Breast epithelium (tissue), 4 donors: ENCODE data around the gene RTTN. TPM values are rescaled to one million over a fixed set of nuclear protein-coding genes. Genes with fewer than 3 reads are reported as not detected.

Experiments
- DNase-seq, 2 donors: peaks; one replicate each; pipeline ENCODE4 v3.0.0-alpha.2; 2019; ENCODE audit warnings: low spot score in 2 of 2
- H3K27ac ChIP-seq, 2 donors: fragments of 200-600 bp; sonication (generic) in 1 of 2; one replicate each; pipeline ENCODE4 v1.5.1; 2016 to 2019; ENCODE audit warnings: mild to moderate bottlenecking in 1 of 2
- H3K27me3 ChIP-seq, 2 donors: fragments of 200-600 bp; sonication (generic) in 1 of 2; one replicate each; pipeline versions ENCODE4 v1.5.1 to v1.6.0; 2017 to 2019; ENCODE audit warnings: control low read depth in 1 of 2, mild to moderate bottlenecking in 1 of 2
- H3K36me3 ChIP-seq: fragments of 200-600 bp; one replicate; pipeline ENCODE4 v1.5.1; 2019
- H3K4me1 ChIP-seq, 2 donors: fragments of 200-600 bp; sonication (generic); one replicate each; pipeline ENCODE4 v1.5.1; 2016 to 2019; ENCODE audit warnings: control low read depth in 1 of 2
- H3K4me3 ChIP-seq, 3 donors: fragments of 200-600 bp; sonication (generic); 1 replicate in 2 of 3; 2 replicates in 1 of 3; pipeline ENCODE4 v1.5.1; 2016 to 2019; ENCODE audit warnings: mild to moderate bottlenecking in 3 of 3, moderate library complexity in 2 of 3
- H3K9me3 ChIP-seq, 2 donors: fragments of 200-600 bp; sonication (generic) in 1 of 2; one replicate each; pipeline ENCODE4 v1.5.1; 2016 to 2019; ENCODE audit warnings: control low read depth in 1 of 2
- CTCF ChIP-seq, 3 donors: fragments of 450-650 bp; IDR thresholded peaks; one replicate each; pipeline ENCODE4 v1.5.1; 2016 to 2017; ENCODE audit warnings: antibody characterized with exemption in 3 of 3, mild to moderate bottlenecking in 3 of 3, moderate library complexity in 3 of 3
- POLR2A ChIP-seq: fragments of 450-650 bp; IDR thresholded peaks from one replicate; pipeline ENCODE4 v1.6.1; 2016; ENCODE audit warnings: antibody characterized with exemption, mild to moderate bottlenecking, moderate library complexity
- POLR2AphosphoS5 ChIP-seq, 3 donors: sonication (generic); formaldehyde crosslinking; IDR thresholded peaks; one replicate each; pipeline ENCODE4 v1.6.1; 2017; ENCODE audit warnings: antibody characterized with exemption in 3 of 3
- intact Hi-C: fragments of 100-400 bp; cut with DNase I; formaldehyde crosslinking; loops from one replicate; pipeline ENCODE4 v1.15.1; 2023; ENCODE audit warnings: low total_unique reads
- total RNA-seq, 3 donors: library from RNA; depleted of rRNA; stranded (reverse); fragments of >200 nt; gene quantifications; one replicate each; pipeline ENCODE4 v1.1.0, GENCODE V29; 2016

RTTN gene
- total RNA-seq, 3 donors from 2014 or later: 14.7 to 35.0 (median 29.8) TPM

- H3K4me1 ChIP-seq: no peaks in the 10 kb centered on the region
- TF ChIP-seq POLR2A (no peak), CTCF (IDR thresholded peaks at IDR 0.05) (no peak), POLR2AphosphoS5 (IDR thresholded peaks at IDR 0.05) (no peak)
- DNase-seq: no peak
- peaks cover 18 to 25% of the 10 kb centered on the region in 2 donors for H3K9me3 ChIP-seq
- no peaks in the 10 kb centered on the region for H3K27me3 ChIP-seq
- H3K4me3 ChIP-seq: no peak overlapping the region
- H3K36me3 ChIP-seq: no peaks in the 10 kb centered on the region
- intact Hi-C loops: no loop called here
- H3K27ac ChIP-seq: no peak overlapping the region
These were observed 217.6 kb downstream of the RTTN start for GRCh38 chr18:69987870-69988269.

GRCh38 chr18:69985239-69985638 is 220.2 kb downstream of the RTTN start:
- intact Hi-C loops: no loop called here
- DNase-seq: no peak
- Histone ChIP-seq H3K36me3 (no peaks in the 10 kb centered on the region), H3K4me3 (no peak overlapping the region), H3K9me3 (peaks cover 18 to 23% of the 10 kb centered on the region in 2 donors), H3K4me1 (no peaks in the 10 kb centered on the region), H3K27me3 (no peaks in the 10 kb centered on the region), H3K27ac (no peak overlapping the region)
- TF ChIP-seq CTCF (IDR thresholded peaks at IDR 0.05) (no peak), POLR2A (no peak), POLR2AphosphoS5 (IDR thresholded peaks at IDR 0.05) (no peak)

- intact Hi-C loops: no loop called here
- Histone ChIP-seq H3K27me3 (no peaks in the 10 kb centered on the region), H3K9me3 (peaks cover 13 to 17% of the 10 kb centered on the region in 2 donors), H3K27ac (no peak overlapping the region), H3K4me1 (no peaks in the 10 kb centered on the region), H3K36me3 (no peaks in the 10 kb centered on the region), H3K4me3 (no peak overlapping the region)
- TF ChIP-seq POLR2A (no peak), POLR2AphosphoS5 (IDR thresholded peaks at IDR 0.05) (no peak), CTCF (IDR thresholded peaks at IDR 0.05) (no peak)
- DNase-seq: no peak
These were observed 223.1 kb downstream of the RTTN start for GRCh38 chr18:69982417-69982816.

GRCh38 chr18:69981948-69982347 is 223.5 kb downstream of the RTTN start:
- H3K27me3 ChIP-seq: no peaks in the 10 kb centered on the region
- H3K4me3 ChIP-seq: no peak overlapping the region
- no peaks in the 10 kb centered on the region for H3K4me1 ChIP-seq
- TF ChIP-seq POLR2A: no peak
- TF ChIP-seq POLR2AphosphoS5 (IDR thresholded peaks at IDR 0.05): no peak
- no peak for TF ChIP-seq CTCF (IDR thresholded peaks at IDR 0.05)
- H3K36me3 ChIP-seq: no peaks in the 10 kb centered on the region
- peaks cover 13 to 19% of the 10 kb centered on the region in 2 donors for H3K9me3 ChIP-seq
- DNase-seq: no peak
- H3K27ac ChIP-seq: no peak overlapping the region
- intact Hi-C loops: no loop called here

- intact Hi-C loops: no loop called here
- Histone ChIP-seq H3K9me3 (peaks cover 21 to 22% of the 10 kb centered on the region in 2 donors), H3K4me3 (no peak overlapping the region), H3K36me3 (no peaks in the 10 kb centered on the region), H3K4me1 (no peaks in the 10 kb centered on the region), H3K27ac (no peak overlapping the region), H3K27me3 (no peaks in the 10 kb centered on the region)
- TF ChIP-seq POLR2A (no peak), CTCF (IDR thresholded peaks at IDR 0.05) (no peak), POLR2AphosphoS5 (IDR thresholded peaks at IDR 0.05) (no peak)
- no peak for DNase-seq
These were observed 224.3 kb downstream of the RTTN start for GRCh38 chr18:69980982-69981804.
